ENCODE results near the gene GTF2F2. TPM values are rescaled to one million over a fixed set of nuclear protein-coding genes. Genes with fewer than 3 reads are reported as not detected.

The GTF2F2 gene
- total RNA-seq, 1 experiment from 2014 or later, result 40.1 TPM

DNA sequence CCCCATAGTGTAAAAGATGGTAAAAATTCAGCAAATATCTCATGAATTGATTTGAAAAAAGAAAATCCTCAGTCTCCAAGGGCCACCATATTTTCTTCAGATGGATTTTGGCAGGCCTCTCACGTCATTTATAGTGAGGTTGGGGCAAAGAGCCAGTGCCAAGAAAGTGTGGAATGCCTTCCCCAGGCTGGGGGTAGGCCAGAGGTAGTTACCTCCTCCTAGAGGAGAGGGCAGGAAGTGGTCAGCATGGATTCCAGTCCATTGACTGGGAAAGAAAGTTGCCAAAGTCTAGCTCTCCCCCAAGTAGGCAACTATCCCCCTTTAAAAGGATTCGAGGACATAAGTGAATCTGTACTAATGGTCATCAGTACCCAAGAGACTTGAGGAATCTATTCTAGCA is 148.9 kb downstream of the GTF2F2 start:
- ATAC-seq (peak; percentile 59), DNase-seq (ENCODE audit: low read depth, low spot score) (no peak)
- ChIA-PET CTCF (no interaction called here), RAD21 (ENCODE audit: low non-redundant PET in 1 of 2, low total read pairs in 2 of 2, uncharacterized antibody in 2 of 2, unreplicated experiment in 2 of 2) (no interaction called here), POLR2A (no interaction called here)
- H4K20me1 ChIP-seq (ENCODE audit: insufficient read depth), result no peaks in the 10 kb centered on the region
- intact Hi-C loops (cut with micrococcal nuclease), result no loop called here
- H3K4me1 ChIP-seq (ENCODE audit: control insufficient read depth in 1 of 2, insufficient read depth in 2 of 2, low read length in 2 of 2), result peaks cover 6 to 12% of the 10 kb centered on the region in 2 experiments; a peak in 3 of 4 replicates
- no peaks in the 10 kb centered on the region; the same call in 1 of the 2 replicates for H3K9me2 ChIP-seq (ENCODE audit: insufficient read depth)
- H3K4me2 ChIP-seq (ENCODE audit: low read length), result peak overlapping the region; percentile 31; the same call in 1 of the 2 replicates
- TF ChIP-seq, protein P1, sequence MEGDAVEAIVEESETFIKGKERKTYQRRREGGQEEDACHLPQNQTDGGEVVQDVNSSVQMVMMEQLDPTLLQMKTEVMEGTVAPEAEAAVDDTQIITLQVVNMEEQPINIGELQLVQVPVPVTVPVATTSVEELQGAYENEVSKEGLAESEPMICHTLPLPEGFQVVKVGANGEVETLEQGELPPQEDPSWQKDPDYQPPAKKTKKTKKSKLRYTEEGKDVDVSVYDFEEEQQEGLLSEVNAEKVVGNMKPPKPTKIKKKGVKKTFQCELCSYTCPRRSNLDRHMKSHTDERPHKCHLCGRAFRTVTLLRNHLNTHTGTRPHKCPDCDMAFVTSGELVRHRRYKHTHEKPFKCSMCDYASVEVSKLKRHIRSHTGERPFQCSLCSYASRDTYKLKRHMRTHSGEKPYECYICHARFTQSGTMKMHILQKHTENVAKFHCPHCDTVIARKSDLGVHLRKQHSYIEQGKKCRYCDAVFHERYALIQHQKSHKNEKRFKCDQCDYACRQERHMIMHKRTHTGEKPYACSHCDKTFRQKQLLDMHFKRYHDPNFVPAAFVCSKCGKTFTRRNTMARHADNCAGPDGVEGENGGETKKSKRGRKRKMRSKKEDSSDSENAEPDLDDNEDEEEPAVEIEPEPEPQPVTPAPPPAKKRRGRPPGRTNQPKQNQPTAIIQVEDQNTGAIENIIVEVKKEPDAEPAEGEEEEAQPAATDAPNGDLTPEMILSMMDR (IDR thresholded peaks at IDR 0.05 in 2 of 3, conservative IDR thresholded peaks at IDR 0.05 in 1 of 3; ENCODE audit: borderline replicate concordance in 1 of 3, insufficient read depth in 1 of 3, low read depth in 2 of 3, low read length in 2 of 3), result peak in 2 of 3 experiments; percentile 16 to 22; a peak in 1 of 6 replicates
- no peak for TF ChIP-seq EZH2 (IDR thresholded peaks at IDR 0.05)
- H3K79me2 ChIP-seq (ENCODE audit: insufficient read depth, low read length), result peaks cover 5% of the 10 kb centered on the region; the same call in 1 of the 2 replicates
- H3K9ac ChIP-seq (ENCODE audit: low read length), result no peak overlapping the region
- H3K27me3 ChIP-seq (ENCODE audit: insufficient read depth, low read length), result no peaks in the 10 kb centered on the region
- H3K27ac ChIP-seq (ENCODE audit: low read depth, low read length), result no peak overlapping the region
- no peak overlapping the region for H2AFZ ChIP-seq (ENCODE audit: low read depth, low read length, poor library complexity, severe bottlenecking)
- H3K9me3 ChIP-seq (ENCODE audit: control insufficient read depth in 1 of 2, insufficient read depth in 1 of 2, low read depth in 1 of 2, low read length in 2 of 2), result no peaks in the 10 kb centered on the region
- peaks cover 0 to 2% of the 10 kb centered on the region in 2 experiments; a peak in 1 of 4 replicates for H3K36me3 ChIP-seq (ENCODE audit: control insufficient read depth in 1 of 2, insufficient read depth in 2 of 2, low read length in 2 of 2)
- no TSS peak for BruUV-seq (replicated peaks)
- H3K4me3 ChIP-seq (replicated peaks in 1 of 2; ENCODE audit: low read depth in 1 of 2, low read length in 2 of 2), result no peak overlapping the region

DNA sequence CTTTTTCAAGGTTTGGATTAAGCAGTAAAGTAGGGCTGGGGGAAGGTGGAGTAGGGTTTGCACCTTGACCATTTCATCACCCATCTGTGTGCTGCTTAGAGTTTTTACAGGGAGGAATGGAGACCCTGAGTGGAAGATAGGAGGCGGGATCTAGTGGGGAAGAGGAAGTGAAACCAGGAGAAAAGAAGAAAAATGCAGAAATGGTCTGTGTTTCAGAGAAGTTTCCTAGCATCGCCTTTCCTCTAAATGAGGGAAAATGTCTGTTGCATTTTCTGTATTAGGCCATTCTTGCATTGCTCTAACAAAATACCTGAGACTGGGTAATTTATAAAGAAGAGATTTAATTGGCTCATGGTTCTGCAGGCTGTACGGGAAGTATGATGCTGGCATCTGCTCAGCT is 156.6 kb downstream of the GTF2F2 start:
- Histone ChIP-seq H3K9me2 (ENCODE audit: insufficient read depth) (no peaks in the 10 kb centered on the region), H3K4me1 (ENCODE audit: control insufficient read depth in 1 of 2, insufficient read depth in 2 of 2, low read length in 2 of 2) (peaks cover 36 to 53% of the 10 kb centered on the region in 2 experiments), H3K27ac (ENCODE audit: low read depth, low read length) (no peak overlapping the region), H3K9ac (ENCODE audit: low read length) (no peak overlapping the region), H3K36me3 (ENCODE audit: control insufficient read depth in 1 of 2, insufficient read depth in 2 of 2, low read length in 2 of 2) (peaks cover 0 to 10% of the 10 kb centered on the region in 2 experiments; a peak in 2 of 4 replicates), H3K79me2 (ENCODE audit: insufficient read depth, low read length) (no peaks in the 10 kb centered on the region), H4K20me1 (ENCODE audit: insufficient read depth) (no peaks in the 10 kb centered on the region), H3K9me3 (ENCODE audit: control insufficient read depth in 1 of 2, insufficient read depth in 1 of 2, low read depth in 1 of 2, low read length in 2 of 2) (peaks cover 0 to 5% of the 10 kb centered on the region in 2 experiments; a peak in 2 of 4 replicates), H3K4me3 (replicated peaks in 1 of 2; ENCODE audit: low read depth in 1 of 2, low read length in 2 of 2) (no peak overlapping the region), H3K27me3 (ENCODE audit: insufficient read depth, low read length) (no peaks in the 10 kb centered on the region), H2AFZ (ENCODE audit: low read depth, low read length, poor library complexity, severe bottlenecking) (no peak overlapping the region), H3K4me2 (ENCODE audit: low read length) (no peak overlapping the region)
- POLR2A ChIA-PET, result no interaction called here
- DNase-seq (ENCODE audit: low read depth, low spot score), result no peak
- TF ChIP-seq YY1 (IDR thresholded peaks at IDR 0.05; ENCODE audit: extremely low read depth, insufficient replicate concordance, low read depth, low read length), result no peak
- TF ChIP-seq, protein P2, sequence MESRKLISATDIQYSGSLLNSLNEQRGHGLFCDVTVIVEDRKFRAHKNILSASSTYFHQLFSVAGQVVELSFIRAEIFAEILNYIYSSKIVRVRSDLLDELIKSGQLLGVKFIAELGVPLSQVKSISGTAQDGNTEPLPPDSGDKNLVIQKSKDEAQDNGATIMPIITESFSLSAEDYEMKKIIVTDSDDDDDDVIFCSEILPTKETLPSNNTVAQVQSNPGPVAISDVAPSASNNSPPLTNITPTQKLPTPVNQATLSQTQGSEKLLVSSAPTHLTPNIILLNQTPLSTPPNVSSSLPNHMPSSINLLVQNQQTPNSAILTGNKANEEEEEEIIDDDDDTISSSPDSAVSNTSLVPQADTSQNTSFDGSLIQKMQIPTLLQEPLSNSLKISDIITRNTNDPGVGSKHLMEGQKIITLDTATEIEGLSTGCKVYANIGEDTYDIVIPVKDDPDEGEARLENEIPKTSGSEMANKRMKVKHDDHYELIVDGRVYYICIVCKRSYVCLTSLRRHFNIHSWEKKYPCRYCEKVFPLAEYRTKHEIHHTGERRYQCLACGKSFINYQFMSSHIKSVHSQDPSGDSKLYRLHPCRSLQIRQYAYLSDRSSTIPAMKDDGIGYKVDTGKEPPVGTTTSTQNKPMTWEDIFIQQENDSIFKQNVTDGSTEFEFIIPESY (IDR thresholded peaks at IDR 0.05; ENCODE audit: extremely low read depth, insufficient replicate concordance, low read length), result no peak
- ATAC-seq, result no peak
- RAD21 ChIA-PET (ENCODE audit: low non-redundant PET in 1 of 2, low total read pairs in 2 of 2, uncharacterized antibody in 2 of 2, unreplicated experiment in 2 of 2), result no interaction called here
- CTCF ChIA-PET, result no interaction called here
- BruUV-seq (replicated peaks), result no TSS peak
- intact Hi-C loops (cut with micrococcal nuclease), result no loop called here

All from HCT116 (cell line).